ENCODE results near the gene CLTCL1. TPM values are rescaled to one million over a fixed set of nuclear protein-coding genes. Genes with fewer than 3 reads are reported as not detected.

Gene CLTCL1
- total RNA-seq, 1 donor from 2014 or later, result 5.4 TPM

- intact Hi-C loops (cut with DNase I), result no loop called here
- H3K36me3 ChIP-seq, result peaks cover 0 to 4% of the 10 kb centered on the region in 2 donors
These were observed 61.9 kb downstream of the CLTCL1 start for GRCh38 chr22:19229600-19229999.

GRCh38 chr22:19228179-19228578 lies 63.3 kb downstream of the CLTCL1 start:
- DNase-seq (ENCODE audit: extremely low spot score in 2 of 2), result no peak
- no peaks in the 10 kb centered on the region for H3K4me1 ChIP-seq
- no peaks in the 10 kb centered on the region for H3K27me3 ChIP-seq
- TF ChIP-seq CTCF (IDR thresholded peaks at IDR 0.05), result no peak
- no peak for TF ChIP-seq POLR2A (IDR thresholded peaks at IDR 0.05)
- no peak for TF ChIP-seq POLR2AphosphoS5 (IDR thresholded peaks at IDR 0.05; ENCODE audit: insufficient read depth in 1 of 2, low read depth in 1 of 2)
- peaks cover 0 to 4% of the 10 kb centered on the region in 2 donors for H3K36me3 ChIP-seq
- no peaks in the 10 kb centered on the region for H3K9me3 ChIP-seq
- no peak overlapping the region for H3K27ac ChIP-seq
- H3K4me3 ChIP-seq, result no peak overlapping the region
- intact Hi-C loops (cut with DNase I), result no loop called here

More at GRCh38 chr22:19229600-19229999, 61.9 kb downstream of the CLTCL1 start:
- Histone ChIP-seq H3K4me1 (no peaks in the 10 kb centered on the region), H3K27me3 (no peaks in the 10 kb centered on the region), H3K9me3 (no peaks in the 10 kb centered on the region), H3K4me3 (no peak overlapping the region), H3K27ac (no peak overlapping the region)
- TF ChIP-seq POLR2A (IDR thresholded peaks at IDR 0.05), result no peak
- TF ChIP-seq POLR2AphosphoS5 (IDR thresholded peaks at IDR 0.05; ENCODE audit: insufficient read depth in 1 of 2, low read depth in 1 of 2), result no peak
- TF ChIP-seq CTCF (IDR thresholded peaks at IDR 0.05), result no peak
- no peak for DNase-seq (ENCODE audit: extremely low spot score in 2 of 2)

GRCh38 chr22:19226428-19226827 lies 65.1 kb downstream of the CLTCL1 start:
- DNase-seq (ENCODE audit: extremely low spot score in 2 of 2), result no peak
- no peaks in the 10 kb centered on the region for H3K9me3 ChIP-seq
- intact Hi-C loops (cut with DNase I), result no loop called here

GRCh38 chr22:19225560-19225959 lies 66.0 kb downstream of the CLTCL1 start:
- intact Hi-C loops (cut with DNase I), result no loop called here
- Histone ChIP-seq H3K4me3 (no peak overlapping the region), H3K27me3 (no peaks in the 10 kb centered on the region), H3K9me3 (no peaks in the 10 kb centered on the region), H3K4me1 (no peaks in the 10 kb centered on the region), H3K36me3 (peaks cover 0 to 16% of the 10 kb centered on the region in 2 donors), H3K27ac (no peak overlapping the region)
- TF ChIP-seq CTCF (IDR thresholded peaks at IDR 0.05) (no peak), POLR2AphosphoS5 (IDR thresholded peaks at IDR 0.05; ENCODE audit: insufficient read depth in 1 of 2, low read depth in 1 of 2) (no peak), POLR2A (IDR thresholded peaks at IDR 0.05) (no peak)
- no peak for DNase-seq (ENCODE audit: extremely low spot score in 2 of 2)

More at GRCh38 chr22:19226428-19226827, 65.1 kb downstream of the CLTCL1 start:
- no peak overlapping the region for H3K4me3 ChIP-seq
- peaks cover 0 to 16% of the 10 kb centered on the region in 2 donors for H3K36me3 ChIP-seq
- no peaks in the 10 kb centered on the region for H3K27me3 ChIP-seq
- TF ChIP-seq POLR2AphosphoS5 (IDR thresholded peaks at IDR 0.05; ENCODE audit: insufficient read depth in 1 of 2, low read depth in 1 of 2) (no peak), CTCF (IDR thresholded peaks at IDR 0.05) (no peak), POLR2A (IDR thresholded peaks at IDR 0.05) (no peak)
- no peak overlapping the region for H3K27ac ChIP-seq
- no peaks in the 10 kb centered on the region for H3K4me1 ChIP-seq

GRCh38 chr22:19224985-19225384 lies 66.5 kb downstream of the CLTCL1 start:
- DNase-seq (ENCODE audit: extremely low spot score in 2 of 2), result no peak
- no peaks in the 10 kb centered on the region for H3K27me3 ChIP-seq
- no peak for TF ChIP-seq POLR2AphosphoS5 (IDR thresholded peaks at IDR 0.05; ENCODE audit: insufficient read depth in 1 of 2, low read depth in 1 of 2)
- no peak for TF ChIP-seq POLR2A (IDR thresholded peaks at IDR 0.05)
- H3K9me3 ChIP-seq, result no peaks in the 10 kb centered on the region
- H3K4me3 ChIP-seq, result no peak overlapping the region
- intact Hi-C loops (cut with DNase I), result no loop called here
- H3K36me3 ChIP-seq, result peaks cover 0 to 13% of the 10 kb centered on the region in 2 donors
- H3K4me1 ChIP-seq, result no peaks in the 10 kb centered on the region
- no peak overlapping the region for H3K27ac ChIP-seq
